AG04450 (cell line): Measurements from ENCODE around the gene EXOC6B. TPM values are rescaled to one million over a fixed set of nuclear protein-coding genes. Genes with fewer than 3 reads are reported as not detected.

ENCODE experiments used
- CTCF ChIA-PET: fragments of 300-600, 350-600 bp; formaldehyde crosslinking; extraction: SDS; loops from one replicate; lab custom pipeline; 2022; ENCODE audit warnings: antibody characterized with exemption, inconsistent platforms; lab: Charles Lee
- POLR2A ChIA-PET: fragments of 350-600 bp; formaldehyde crosslinking; extraction: SDS; loops from one replicate; lab custom pipeline; 2021; ENCODE audit warnings: antibody characterized with exemption, inconsistent platforms; lab: Yijun Ruan, JAX
- DNase-seq: peaks from one replicate; pipeline ENCODE4 v3.0.0-alpha.2; 2011; ENCODE audit warnings: low read depth, low spot score
- H3K27ac ChIP-seq: one replicate; pipeline ENCODE4 v1.5.1; 2012; ENCODE audit warnings: low read depth, low read length, control low read depth
- H3K27me3 ChIP-seq: one replicate; pipeline ENCODE4 v1.6.0; 2012; ENCODE audit warnings: low read length; ENCODE audit not compliant: control insufficient read depth, insufficient read depth
- H3K4me3 ChIP-seq: 2 replicates; pipeline ENCODE4 v1.5.1; 2011; ENCODE audit warnings: mild to moderate bottlenecking, low read depth, low read length, control low read depth
- H3K9me3 ChIP-seq: 2 replicates; pipeline ENCODE4 v1.5.1; 2012; ENCODE audit warnings: low read length; ENCODE audit not compliant: control insufficient read depth, insufficient read depth
- CTCF ChIP-seq: IDR thresholded peaks from 2 replicates; pipeline ENCODE4 v1.5.1; 2011; ENCODE audit warnings: low read depth, low read length, control low read depth, inconsistent platforms
- polyA plus RNA-seq: library from polyadenylated mRNA; depleted of rRNA; stranded (reverse); fragments of >200 nt; gene quantifications from 2 replicates; pipeline ENCODE4 v1.2.3, GENCODE V29; 2011

Gene EXOC6B
- polyA plus RNA-seq, 1 experiment: 28.7 TPM

- ChIA-PET CTCF (no interaction called here), POLR2A (no interaction called here)
- Histone ChIP-seq H3K27me3 (no peaks in the 10 kb centered on the region), H3K4me3 (no peak overlapping the region), H3K9me3 (no peaks in the 10 kb centered on the region), H3K27ac (no peak overlapping the region)
- no peak for TF ChIP-seq CTCF
- DNase-seq: peak; percentile 13
These were observed 589.3 kb downstream of the EXOC6B start for GRCh38 chr2:72236445-72237067.

GRCh38 chr2:72235497-72236415, 590.1 kb downstream of the EXOC6B start:
- CTCF ChIA-PET: no interaction called here
- DNase-seq: no peak
- Histone ChIP-seq H3K27ac (no peak overlapping the region), H3K4me3 (no peak overlapping the region), H3K27me3 (no peaks in the 10 kb centered on the region), H3K9me3 (no peaks in the 10 kb centered on the region)
- no peak for TF ChIP-seq CTCF
- POLR2A ChIA-PET: no interaction called here

GRCh38 chr2:72233211-72233610, 592.6 kb downstream of the EXOC6B start:
- no peak overlapping the region for H3K4me3 ChIP-seq
- no peak for TF ChIP-seq CTCF
- CTCF ChIA-PET: no interaction called here

GRCh38 chr2:72222829-72223564, 602.8 kb downstream of the EXOC6B start:
- H3K27me3 ChIP-seq: no peaks in the 10 kb centered on the region
- ChIA-PET POLR2A (interaction anchor here (0.9 kb wide), 1 partner anchor 9 kb away, joined by 7 read pairs; no protein-coding TSS in a partner anchor), CTCF (interaction anchor here (0.9 to 1.6 kb wide), 4 partner anchors 357 to 640 kb away, joined by 3 to 8 read pairs (median 3); no protein-coding TSS in a partner anchor)
- no peak overlapping the region for H3K27ac ChIP-seq
- no peaks in the 10 kb centered on the region for H3K9me3 ChIP-seq
- TF ChIP-seq CTCF: no peak
- H3K4me3 ChIP-seq: no peak overlapping the region
- peak; percentile 51 for DNase-seq

More at GRCh38 chr2:72233211-72233610, 592.6 kb downstream of the EXOC6B start:
- Histone ChIP-seq H3K27ac (no peak overlapping the region), H3K9me3 (no peaks in the 10 kb centered on the region), H3K27me3 (no peaks in the 10 kb centered on the region)
- POLR2A ChIA-PET: no interaction called here
- DNase-seq: no peak
